Measurements from ENCODE around the gene CPVL.

GRCh38 chr7:28988810-28989209 is 157.5 kb downstream of the CPVL start:
- no peak for TF ChIP-seq CTCF (conservative IDR thresholded peaks at IDR 0.05)
- TF ChIP-seq ZFX (IDR thresholded peaks at IDR 0.05): no peak

All from C4-2B (cell line).